Right ventricle myocardium superior (tissue), 1 donor: ENCODE measurements around the gene TMSB15C. TPM values are rescaled to one million over a fixed set of nuclear protein-coding genes. Genes with fewer than 3 reads are reported as not detected.
"Not testable (repeated sequence)": the region's sequence is repeated elsewhere in the genome, so short reads cannot be mapped to it uniquely, and the experiment has no call there.

ENCODE experiments used
- ATAC-seq: fragments of 200-7000 bp; cut with Tn5 transposase; one replicate; pipeline ENCODE4 v1.9.1; 2020; ENCODE audit warnings: mild to moderate bottlenecking; ENCODE audit not compliant: poor library complexity
- DNase-seq: peaks from one replicate; pipeline ENCODE4 v3.0.0-alpha.2; 2020
- intact Hi-C: fragments of 100-400 bp; cut with DNase I; formaldehyde crosslinking; loops from one replicate; pipeline ENCODE4 v1.11.2; 2022
- long read RNA-seq: library from polyadenylated mRNA; unstranded; transcript quantifications from one replicate; pipeline ENCODE4 v2.0.0, GENCODE V29; 2021
- total RNA-seq: library from RNA; stranded (reverse); fragmentation: NEBNext Ultra II Directional; extraction: Animal tissue kit (Norgen Biotek cat#: 25700); gene quantifications from one replicate; pipeline ENCODE4 v1.2.1, GENCODE V29; 2021
- donor health status: DM: no; HTN: yes; CAD: no; lungs with severe emphysema.

The TMSB15C gene
- 0.48 TPM for total RNA-seq
- long read RNA-seq: 0 reads

- intact Hi-C loops, DNase-seq: not testable (repeated sequence)
- ATAC-seq: peak; percentile 87
These were observed at the start of gene TMSB15C for GRCh38 chrX:104075778-104076445. Gene TMSB15C (minus strand): TSS chrX:104076236.

GRCh38 chrX:104122829-104123228 lies 46.8 kb upstream of the TMSB15C start:
- ATAC-seq (no peak), DNase-seq (no peak)
- intact Hi-C loops: no loop called here

GRCh38 chrX:104118765-104119164 lies 42.7 kb upstream of the TMSB15C start:
- intact Hi-C loops: no loop called here
- DNase-seq: no peak

DNA sequence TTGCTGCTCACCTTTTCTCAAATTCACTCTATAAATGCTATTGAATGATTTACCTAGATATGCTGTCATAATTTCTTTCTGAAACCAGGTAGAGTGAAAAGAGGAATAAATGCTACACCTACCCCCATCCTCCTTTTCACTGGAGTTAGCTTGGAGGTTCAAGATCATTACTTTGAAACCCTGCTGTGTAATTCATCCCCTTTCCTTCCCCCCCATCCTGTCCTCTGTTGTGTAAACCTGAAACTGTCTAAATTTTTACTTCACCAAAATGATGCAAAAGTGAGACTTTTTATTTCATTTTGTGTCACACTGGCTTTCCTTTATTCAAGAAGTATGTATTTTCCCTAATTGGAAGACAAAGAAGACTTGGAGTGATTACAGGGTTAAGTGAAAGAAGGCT lies 41.7 kb upstream of the TMSB15C start:
- DNase-seq: no peak
- intact Hi-C loops: no loop called here
- ATAC-seq: no peak

More at GRCh38 chrX:104118765-104119164, 42.7 kb upstream of the TMSB15C start:
- ATAC-seq: no peak

DNA sequence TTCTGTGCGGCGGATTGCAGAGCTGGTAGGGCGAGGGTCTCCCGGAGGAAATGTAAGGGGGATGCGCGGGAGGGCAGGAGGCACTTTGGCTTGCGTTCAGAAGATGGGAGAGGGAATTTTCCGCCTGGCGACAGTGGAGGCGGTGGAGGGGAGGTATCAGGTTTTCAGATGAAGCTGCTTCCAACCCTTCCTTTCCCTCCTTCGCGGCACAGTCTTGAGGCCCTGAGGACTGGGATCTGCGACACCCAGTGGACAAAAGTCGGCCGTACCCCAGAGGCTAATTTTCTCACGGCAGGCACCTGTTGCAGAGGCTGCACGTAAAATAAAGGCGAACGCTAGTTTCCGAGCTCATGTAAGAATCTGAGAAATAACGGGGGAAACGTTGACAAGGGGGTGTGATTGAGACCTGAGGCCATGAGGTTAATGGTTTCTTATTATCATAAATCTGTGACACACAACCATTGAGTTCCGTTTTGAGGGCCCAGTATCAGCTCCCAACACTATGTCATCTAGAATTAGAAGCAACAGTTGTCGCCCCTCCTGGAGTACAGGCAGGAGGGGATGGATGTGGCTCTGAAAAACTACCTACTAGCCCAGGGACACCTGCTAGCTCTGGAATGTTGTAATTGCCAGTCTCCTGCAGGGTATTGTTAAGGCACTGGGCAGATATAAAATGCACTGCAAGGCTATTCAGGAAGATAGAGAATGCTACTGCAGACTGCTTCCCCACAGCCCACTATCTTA lies 37.4 kb upstream of the TMSB15C start:
- peak; percentile 38 for DNase-seq
- intact Hi-C loops: no loop called here
- ATAC-seq: peak; percentile 81

DNA sequence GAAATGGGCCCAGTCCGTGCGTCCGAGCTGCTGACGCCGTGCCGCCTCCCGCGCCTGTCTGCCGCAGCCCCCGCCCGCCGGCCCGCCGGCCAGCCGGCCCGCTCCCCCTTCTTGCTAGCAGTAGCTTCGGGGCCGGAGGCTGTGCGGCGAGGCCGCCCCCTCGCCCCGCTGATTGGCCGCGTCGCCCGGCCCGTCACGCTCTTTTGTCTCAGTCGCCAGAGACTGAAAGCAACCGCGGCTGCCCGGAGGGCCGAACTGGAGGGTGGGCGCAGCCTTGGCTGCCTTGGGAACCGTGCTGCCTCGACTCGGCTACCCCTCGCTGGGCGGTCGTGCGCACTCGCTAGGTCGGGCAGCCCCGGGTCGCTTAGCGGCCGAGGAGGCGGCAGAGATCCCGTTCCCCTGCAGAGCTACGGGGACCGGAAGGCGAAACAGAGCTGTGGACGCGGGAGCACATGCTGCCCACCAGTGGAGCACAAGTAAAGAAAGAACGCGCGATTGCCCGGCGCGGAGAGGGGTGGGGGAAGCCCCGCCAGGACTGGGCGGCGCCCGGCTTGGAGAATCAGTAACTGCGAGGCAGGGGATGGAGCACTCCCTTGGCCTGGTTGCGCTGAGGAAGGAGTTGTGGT lies 36.4 kb upstream of the TMSB15C start, which contains the start of gene ZCCHC18:
Gene ZCCHC18 (plus strand): TSS at position 198 of the 626 bp plus-strand sequence. CDS start 1,589 bp downstream, outside the sequence.
- peak; percentile 89 for ATAC-seq
- peak; percentile 67 for DNase-seq
- intact Hi-C loops: no loop called here

DNA sequence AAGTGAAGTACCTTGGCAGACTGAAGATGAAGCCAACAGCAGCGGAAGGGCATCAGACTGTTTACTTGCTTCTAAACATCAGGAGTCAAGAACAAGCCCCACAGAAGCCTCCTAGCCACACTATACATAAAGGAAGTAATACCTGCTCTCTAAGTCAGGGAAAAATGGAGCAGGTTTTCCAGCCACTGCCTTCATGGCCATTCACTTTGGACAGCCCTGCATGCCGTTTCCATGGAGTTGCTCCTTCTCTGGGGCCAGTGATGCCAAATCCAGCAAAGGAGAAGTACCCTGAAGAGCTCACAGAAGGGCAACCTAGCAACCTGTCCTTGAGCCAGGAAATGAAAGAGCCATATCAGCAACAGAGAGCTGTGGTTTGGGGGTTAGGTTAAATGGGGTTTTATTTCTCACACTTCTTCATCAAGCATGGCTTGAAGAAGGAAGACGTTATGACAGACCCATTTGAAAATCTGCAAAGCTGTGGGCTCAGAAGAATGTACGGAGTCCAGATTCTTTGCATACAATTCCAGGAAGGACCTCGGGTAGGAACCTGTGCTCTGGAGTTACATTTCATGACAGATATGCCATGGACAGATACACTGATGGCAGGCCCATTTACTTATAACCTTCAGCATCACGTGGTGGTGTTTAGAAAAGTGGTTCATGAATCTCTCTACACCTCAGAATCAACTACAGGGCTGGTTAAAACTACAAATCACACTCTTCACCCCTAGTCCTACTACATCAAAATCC lies 34.6 kb upstream of the TMSB15C start:
- ATAC-seq: not testable (repeated sequence)

GRCh38 chrX:104108955-104109354 lies 32.9 kb upstream of the TMSB15C start:
- no peak for ATAC-seq
- DNase-seq: no peak
- intact Hi-C loops: no loop called here

More for the DNA sequence above, 34.6 kb upstream of the TMSB15C start:
- intact Hi-C loops, DNase-seq: not testable (repeated sequence)

GRCh38 chrX:104105330-104106262 lies 29.6 kb upstream of the TMSB15C start:
- DNase-seq (no peak), ATAC-seq (peak; percentile 83)
- intact Hi-C loops: no loop called here

- intact Hi-C loops: no loop called here
- ATAC-seq: no peak
- DNase-seq: no peak
These were observed 28.6 kb upstream of the TMSB15C start for GRCh38 chrX:104104676-104105075.

DNA sequence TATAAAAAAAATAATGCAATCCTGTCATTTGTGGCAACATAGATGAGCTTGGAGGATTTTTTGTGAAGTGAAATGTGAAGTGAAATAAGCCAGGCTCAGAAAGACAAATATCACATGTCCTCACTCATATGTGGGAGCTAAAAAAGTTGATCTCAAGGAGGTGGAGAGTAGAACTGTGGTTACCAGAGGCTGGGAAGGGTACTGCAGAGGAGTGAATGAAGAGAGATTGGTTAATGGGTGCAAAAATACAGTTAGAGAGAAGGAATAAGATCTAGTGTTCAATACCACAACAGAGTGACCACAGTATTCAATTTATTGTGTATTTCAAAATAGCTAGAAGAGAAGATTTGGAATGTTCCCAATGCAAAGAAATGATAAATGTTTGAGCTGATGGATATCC lies 22.9 kb upstream of the TMSB15C start:
- ATAC-seq (no peak), DNase-seq (no peak)
- intact Hi-C loops: no loop called here

DNA sequence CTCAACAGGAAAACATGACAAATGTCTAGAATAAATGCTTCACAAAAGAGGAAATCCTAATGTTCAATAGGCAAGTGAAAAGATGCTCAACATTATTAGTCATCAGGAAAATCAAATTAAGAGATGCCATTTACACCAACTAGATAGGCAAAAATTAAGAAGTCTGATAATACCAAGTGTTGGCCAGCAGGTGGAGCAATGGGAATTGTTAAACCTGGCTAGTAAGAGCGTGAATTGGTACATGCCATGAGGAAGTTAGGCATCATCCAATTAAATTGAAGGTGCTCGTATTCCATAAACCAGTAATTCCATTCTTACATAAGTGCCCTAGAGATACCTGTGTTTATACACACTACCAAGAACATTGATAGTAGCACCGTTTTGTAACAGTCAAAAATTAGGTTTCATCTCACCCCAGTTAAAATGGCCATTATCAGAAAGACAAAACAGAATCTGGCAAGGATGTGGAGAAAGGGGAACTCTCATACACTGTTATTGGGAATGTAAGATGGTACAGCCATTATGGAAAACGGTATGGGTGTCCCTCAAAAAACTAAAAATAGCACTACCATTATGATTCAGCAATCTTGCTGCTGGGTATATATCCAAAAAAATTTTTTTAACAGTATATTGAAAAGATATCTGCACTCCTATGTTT lies 22.2 kb upstream of the TMSB15C start:
- ATAC-seq (peak; percentile 67), DNase-seq (no peak)
- intact Hi-C loops: no loop called here

DNA sequence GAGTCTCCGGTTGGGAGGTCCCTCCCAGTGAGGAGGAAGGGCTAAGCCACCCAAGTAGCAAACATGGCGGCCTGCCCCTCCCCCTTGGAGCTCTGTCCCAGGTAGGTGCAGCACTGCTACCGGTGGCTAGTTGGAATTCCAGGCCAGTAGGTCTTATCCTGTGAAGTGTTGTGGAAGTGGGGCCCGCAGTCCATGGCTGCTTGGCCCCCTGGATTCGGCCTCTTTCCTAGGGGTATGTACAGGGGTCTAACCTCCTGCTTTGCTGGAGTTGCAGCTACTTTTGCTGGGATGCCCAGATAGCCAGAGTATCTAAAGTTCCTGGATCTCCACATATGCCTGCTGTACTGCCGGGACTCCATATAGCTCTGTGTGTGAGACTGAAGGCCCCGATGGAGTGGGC lies 9.9 kb upstream of the TMSB15C start:
- no peak for DNase-seq
- intact Hi-C loops: no loop called here
- ATAC-seq: no peak

- ATAC-seq (no peak), DNase-seq (no peak)
- intact Hi-C loops: no loop called here
These were observed 9.4 kb upstream of the TMSB15C start for GRCh38 chrX:104085477-104085876.

- intact Hi-C loops: no loop called here
- DNase-seq (no peak), ATAC-seq (no peak)
These were observed 8.7 kb upstream of the TMSB15C start for GRCh38 chrX:104084534-104085277.

DNA sequence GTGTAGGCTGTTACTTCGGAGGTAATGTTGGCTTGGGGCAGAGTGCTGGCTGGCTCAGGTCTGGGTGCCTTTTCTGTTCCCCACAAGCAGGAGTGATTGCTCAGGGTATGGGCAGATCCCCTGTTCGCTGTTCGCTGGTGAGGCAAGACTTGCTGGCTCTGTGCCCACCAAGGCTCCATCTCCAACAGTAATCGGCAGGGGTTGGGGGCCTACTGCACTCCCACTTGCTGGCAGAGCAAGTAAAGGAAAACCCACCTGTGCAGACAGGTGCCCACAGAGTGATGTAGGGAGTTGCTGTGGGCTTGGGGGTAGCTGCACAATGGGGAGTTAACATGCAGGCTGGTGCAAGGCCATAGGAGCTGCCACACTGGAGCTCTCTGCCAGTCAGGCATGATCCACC lies 8.0 kb upstream of the TMSB15C start:
- DNase-seq: no peak
- intact Hi-C loops: no loop called here
- no peak for ATAC-seq

DNA sequence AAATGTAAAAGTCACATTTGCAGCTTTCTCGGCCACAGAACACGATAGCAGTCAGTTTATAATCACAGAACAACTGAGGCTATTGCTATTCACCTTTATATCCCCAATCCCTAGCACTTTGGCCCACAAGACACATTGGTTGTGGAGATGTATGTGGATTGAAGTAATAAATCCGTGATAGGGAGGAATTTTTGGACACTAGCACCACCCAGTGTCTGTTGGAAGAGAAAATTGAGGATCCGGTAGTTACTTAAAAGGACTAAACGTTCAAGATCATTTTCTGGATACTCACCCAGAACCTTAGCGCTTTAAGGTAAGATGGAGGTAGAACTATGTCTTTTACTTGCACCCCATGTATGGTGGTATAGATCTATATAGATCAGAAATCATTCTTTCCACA lies 1.8 kb upstream of the TMSB15C start:
- ATAC-seq, intact Hi-C loops, DNase-seq: not testable (repeated sequence)
